HG02763 (cell line): ENCODE results near the gene CES4A.
"Not testable (repeated sequence)": the region's sequence is repeated elsewhere in the genome, so short reads cannot be mapped to it uniquely, and the experiment has no call there.

ENCODE experiments used
- ATAC-seq: cut with Tn5 transposase; IDR thresholded peaks from one replicate; pipeline ENCODE4 v1.9.1; 2021; ENCODE audit warnings: mild to moderate bottlenecking, moderate library complexity; ENCODE audit not compliant: unreplicated experiment

Gene CES4A

GRCh38 chr16:67041520-67041919 lies 53.1 kb downstream of the CES4A start:
- not testable (repeated sequence) for ATAC-seq

GRCh38 chr16:67043420-67043819 lies 55.0 kb downstream of the CES4A start:
- no peak for ATAC-seq

- ATAC-seq = no peak
Measured at GRCh38 chr16:67050796-67051195, 62.4 kb downstream of the CES4A start.

GRCh38 chr16:67052399-67052798 lies 64.0 kb downstream of the CES4A start:
- ATAC-seq = no peak

GRCh38 chr16:67053767-67054334 lies 65.5 kb downstream of the CES4A start:
- ATAC-seq = no peak

- ATAC-seq = no peak
Measured at GRCh38 chr16:67054901-67055300, 66.5 kb downstream of the CES4A start.

GRCh38 chr16:67055712-67056487 lies 67.5 kb downstream of the CES4A start:
- ATAC-seq = no peak
